IMR-90 (cell line): Measurements from ENCODE around the gene NPTN. TPM values are rescaled to one million over a fixed set of nuclear protein-coding genes. Genes with fewer than 3 reads are reported as not detected.
A peak's percentile ranks its signal among the peaks of the same experiment; 100 is the strongest.

ENCODE experiments used
- ATAC-seq: fragments of 200-7000 bp; cut with Tn5 transposase; 2 replicates; pipeline ENCODE4 v1.9.1; 2020; ENCODE audit warnings: low read depth, mild to moderate bottlenecking, moderate library complexity
- BruUV-seq: library from RNA; stranded (reverse); fragments of 400-500 nt; replicated peaks from 2 replicates; lab custom pipeline; 2021; lab: Mats Ljungman, UMichigan
- CTCF ChIA-PET: fragments of 300-600 bp; formaldehyde crosslinking; extraction: SDS; loops from one replicate; lab custom pipeline; 2021; ENCODE audit warnings: antibody characterized with exemption; lab: Yijun Ruan, JAX
- POLR2A ChIA-PET: fragments of 300-600 bp; sonication (Branson Sonifier 250); formaldehyde crosslinking; loops from one replicate; lab custom pipeline; 2022; ENCODE audit warnings: antibody characterized with exemption; ENCODE audit not compliant: unreplicated experiment; lab: Charles Lee
- DNase-seq: peaks from one replicate; pipeline ENCODE4 v3.0.0; 2013
- H2AFZ ChIP-seq: replicated peaks from 2 replicates; pipeline ENCODE3; 2013; ENCODE audit warnings: low read length, mild to moderate bottlenecking; ENCODE audit not compliant: poor library complexity
- H2AK5ac ChIP-seq: 2 replicates; pipeline ENCODE4 v1.6.1; 2013; ENCODE audit warnings: low read depth, low read length, inconsistent platforms
- H2AK9ac ChIP-seq: replicated peaks from 2 replicates; pipeline ENCODE3; 2013; ENCODE audit warnings: mild to moderate bottlenecking, low read depth, low read length, moderate library complexity; ENCODE audit not compliant: poor library complexity
- H2BK120ac ChIP-seq: 2 replicates; pipeline ENCODE4 v1.6.1; 2013; ENCODE audit warnings: low read depth, low read length, inconsistent platforms
- H2BK15ac ChIP-seq: 3 replicates; pipeline ENCODE4 v1.6.1; 2013; ENCODE audit warnings: low read depth, low read length, inconsistent platforms
- H2BK20ac ChIP-seq: 2 replicates; pipeline ENCODE4 v1.6.1; 2013; ENCODE audit warnings: low read depth, mild to moderate bottlenecking, inconsistent platforms, low read length, moderate library complexity
- H2BK5ac ChIP-seq: 2 replicates; pipeline ENCODE4 v1.6.1; 2013; ENCODE audit warnings: mild to moderate bottlenecking, low read depth, low read length, inconsistent platforms; ENCODE audit not compliant: poor library complexity, severe bottlenecking
- H3K14ac ChIP-seq: replicated peaks from 2 replicates; pipeline ENCODE4 v1.6.1; 2013; ENCODE audit warnings: low read depth, low read length, inconsistent platforms
- H3K18ac ChIP-seq: 2 replicates; pipeline ENCODE4 v1.6.1; 2013; ENCODE audit warnings: low read depth, low read length, control low read depth
- H3K23ac ChIP-seq: 2 replicates; pipeline ENCODE4 v1.6.1; 2013; ENCODE audit warnings: low read depth, low read length, inconsistent platforms
- H3K27ac ChIP-seq: 2 replicates; pipeline ENCODE4 v1.5.1; 2013; ENCODE audit warnings: mild to moderate bottlenecking, control low read depth, low read length; ENCODE audit not compliant: insufficient read depth
- H3K27me3 ChIP-seq: 2 replicates; pipeline ENCODE4 v1.6.1; 2013; ENCODE audit warnings: low read length; ENCODE audit not compliant: control insufficient read depth, insufficient read depth
- H3K36me3 ChIP-seq: 2 replicates; pipeline ENCODE4 v1.6.1; 2013; ENCODE audit warnings: low read length, mixed read lengths; ENCODE audit not compliant: control insufficient read depth, insufficient read depth
- H3K4ac ChIP-seq: 2 replicates; pipeline ENCODE4 v1.6.1; 2013; ENCODE audit warnings: low read depth, low read length, inconsistent platforms
- H3K4me1 ChIP-seq: 2 replicates; pipeline ENCODE4 v1.6.1; 2013; ENCODE audit warnings: low read length, mixed read lengths; ENCODE audit not compliant: control insufficient read depth, insufficient read depth
- H3K4me2 ChIP-seq: 2 replicates; pipeline ENCODE4 v1.6.1; 2013; ENCODE audit warnings: low read depth, mild to moderate bottlenecking, control low read depth, low read length, moderate library complexity
- H3K4me3 ChIP-seq: 2 replicates; pipeline ENCODE4 v1.5.1; 2013; ENCODE audit warnings: low read depth, mild to moderate bottlenecking, control low read depth, low read length, moderate library complexity; ENCODE audit not compliant: insufficient read depth
- H3K56ac ChIP-seq: 2 replicates; pipeline ENCODE4 v1.6.1; 2013; ENCODE audit warnings: low read length, inconsistent platforms; ENCODE audit not compliant: insufficient read depth; ENCODE audit errors: extremely low read depth
- H3K79me1 ChIP-seq, 2 experiments: 2 replicates each; pipeline ENCODE4 v1.6.1; 2013; ENCODE audit warnings: low read length in 2 of 2, inconsistent platforms in 1 of 2, low read depth in 1 of 2
- H3K9ac ChIP-seq: 2 replicates; pipeline ENCODE4 v1.6.1; 2013; ENCODE audit warnings: low read depth, low read length, control low read depth
- H3K9me1 ChIP-seq: 2 replicates; pipeline ENCODE4 v1.6.1; 2013; ENCODE audit warnings: low read length, inconsistent platforms; ENCODE audit not compliant: insufficient read depth
- H3K9me3 ChIP-seq: 2 replicates; pipeline ENCODE4 v1.6.1; 2013; ENCODE audit warnings: low read length; ENCODE audit not compliant: control insufficient read depth, insufficient read depth
- H4K20me1 ChIP-seq: 2 replicates; pipeline ENCODE4 v1.6.1; 2013; ENCODE audit warnings: low read length, inconsistent platforms; ENCODE audit not compliant: insufficient read depth
- H4K5ac ChIP-seq: 2 replicates; pipeline ENCODE4 v1.6.1; 2013; ENCODE audit warnings: mild to moderate bottlenecking, low read depth, low read length, control low read depth
- H4K8ac ChIP-seq, 2 experiments: 2 replicates each; pipeline ENCODE4 v1.6.1; 2013; ENCODE audit warnings: low read depth in 2 of 2, low read length in 2 of 2, control low read depth in 1 of 2, inconsistent platforms in 1 of 2
- H4K91ac ChIP-seq: 2 replicates; pipeline ENCODE4 v1.6.1; 2013; ENCODE audit warnings: low read depth, low read length, inconsistent platforms; ENCODE audit not compliant: insufficient read depth
- BHLHE40 ChIP-seq: fragments of 150-350 bp; IDR thresholded peaks from 2 replicates; pipeline ENCODE4 v1.6.1; 2016; ENCODE audit warnings: mild to moderate bottlenecking, low read depth, low read length
- CEBPB ChIP-seq: IDR thresholded peaks from 2 replicates; pipeline ENCODE4 v1.6.1; 2012; ENCODE audit warnings: low read depth, low read length, improper control_type of control experiment
- FOS ChIP-seq: fragments of 150-350 bp; IDR thresholded peaks from 2 replicates; pipeline ENCODE4 v1.6.1; 2016; ENCODE audit warnings: low read depth, low read length
- MAFK ChIP-seq: IDR thresholded peaks from 2 replicates; pipeline ENCODE4 v1.6.1; 2012; ENCODE audit warnings: low read depth, low read length, improper control_type of control experiment
- MAZ ChIP-seq: IDR thresholded peaks from 2 replicates; pipeline ENCODE4 v1.6.1; 2012; ENCODE audit warnings: low read depth, mild to moderate bottlenecking, low read length, improper control_type of control experiment, moderate library complexity, borderline replicate concordance
- MXI1 ChIP-seq: IDR thresholded peaks from 2 replicates; pipeline ENCODE4 v1.6.1; 2012; ENCODE audit warnings: low read depth, mild to moderate bottlenecking, low read length, moderate library complexity, borderline replicate concordance
- NFE2L2 ChIP-seq: fragments of 150-350 bp; IDR thresholded peaks from 2 replicates; pipeline ENCODE4 v1.6.1; 2016; ENCODE audit warnings: low read depth, mild to moderate bottlenecking, low read length
- POLR2A ChIP-seq: IDR thresholded peaks from 2 replicates; pipeline ENCODE4 v1.6.1; 2012; ENCODE audit warnings: mild to moderate bottlenecking, low read depth, low read length
- RAD21 ChIP-seq: IDR thresholded peaks from 2 replicates; pipeline ENCODE4 v1.6.1; 2012; ENCODE audit warnings: low read length, improper control_type of control experiment
- RFX5 ChIP-seq: IDR thresholded peaks from 2 replicates; pipeline ENCODE4 v1.8.0; 2012; ENCODE audit warnings: low read depth, mild to moderate bottlenecking, low read length, moderate library complexity
- SMC3 ChIP-seq: fragments of 150-350 bp; IDR thresholded peaks from 2 replicates; pipeline ENCODE4 v1.6.1; 2016; ENCODE audit warnings: low read depth, mild to moderate bottlenecking, antibody characterized with exemption, low read length, moderate library complexity
- WGBS, 2 experiments: methylation state at CpG; one replicate each; pipeline versions ENCODE4 v1.1.5 to v1.1.7; 2013; ENCODE audit warnings: missing lambda C conversion rate in 2 of 2; ENCODE audit not compliant: insufficient read length in 1 of 2; ENCODE audit errors: extremely low coverage in 2 of 2; 5-methylcytosine and 5-hydroxymethylcytosine counted together
- dilution Hi-C: fragments of 300-500 bp; cut with HindIII; formaldehyde crosslinking; loops from one replicate; pipeline ENCODE4 v1.14.3; 2018; ENCODE audit warnings: low sequenced_read_pairs; ENCODE audit not compliant: unreplicated experiment
- in situ Hi-C: fragments of 300-500 bp; cut with MboI; formaldehyde crosslinking; loops from 3 replicates; pipeline ENCODE4 v1.14.3; 2019; ENCODE audit warnings: low sequenced_read_pairs, inconsistent platforms, mixed read lengths
- intact Hi-C: fragments of 100-400 bp; cut with micrococcal nuclease; formaldehyde crosslinking; loops from 2 replicates; pipeline ENCODE4 v1.10.0; 2022
- polyA plus RNA-seq, 3 experiments: library from polyadenylated mRNA; depleted of rRNA; stranded (reverse); fragments of >200 nt; gene quantifications; 2 replicates each; pipeline ENCODE4 v1.2.3, GENCODE V29; 2012; ENCODE audit warnings: low replicate concordance in 1 of 3
- total RNA-seq: library from RNA; depleted of rRNA; stranded (reverse); fragments of >200 nt; gene quantifications from 2 replicates; pipeline ENCODE4 v1.2.3, GENCODE V29; 2012
- TF ChIP-seq, protein P1 (sequence below): fragments of 150-350 bp; IDR thresholded peaks from 2 replicates; pipeline ENCODE4 v1.6.1; 2016; ENCODE audit warnings: low read depth, mild to moderate bottlenecking, low read length, moderate library complexity, borderline replicate concordance
- TF ChIP-seq, protein P2 (sequence below): conservative IDR thresholded peaks from 2 replicates; pipeline ENCODE4 v1.5.1; 2012; ENCODE audit warnings: mild to moderate bottlenecking, low read depth, low read length, improper control_type of control experiment

Gene NPTN
- total and polyA plus RNA-seq, 2 of the 4 experiments (the other 2 are of a cell fraction): 171 to 329 TPM

DNA sequence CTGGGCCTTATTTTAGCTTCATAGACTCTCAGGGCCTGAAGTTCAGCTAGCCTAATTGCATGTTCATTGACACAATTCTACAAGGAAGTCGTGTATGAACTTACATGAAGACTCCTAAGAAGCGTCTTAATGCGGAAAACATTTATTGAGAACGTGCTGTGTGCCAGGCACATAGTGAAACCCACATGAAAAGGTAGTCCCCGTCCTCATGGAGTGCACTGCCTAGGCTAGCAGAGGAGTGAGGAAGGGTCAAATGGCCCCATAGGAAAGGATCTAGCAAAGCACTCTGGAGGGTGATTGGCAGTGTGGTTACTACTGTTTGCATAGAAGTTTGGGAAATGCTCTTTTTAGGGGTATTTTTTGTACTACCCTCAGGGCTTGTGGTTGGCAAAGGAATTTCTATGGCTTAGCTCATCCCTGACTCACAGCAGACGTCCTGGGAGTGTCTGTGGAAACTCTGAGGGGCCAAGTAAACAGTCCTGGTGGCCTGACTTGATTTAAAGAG is 854 bp upstream of the NPTN start (continued):
- no peak for TF ChIP-seq RFX5

DNA sequence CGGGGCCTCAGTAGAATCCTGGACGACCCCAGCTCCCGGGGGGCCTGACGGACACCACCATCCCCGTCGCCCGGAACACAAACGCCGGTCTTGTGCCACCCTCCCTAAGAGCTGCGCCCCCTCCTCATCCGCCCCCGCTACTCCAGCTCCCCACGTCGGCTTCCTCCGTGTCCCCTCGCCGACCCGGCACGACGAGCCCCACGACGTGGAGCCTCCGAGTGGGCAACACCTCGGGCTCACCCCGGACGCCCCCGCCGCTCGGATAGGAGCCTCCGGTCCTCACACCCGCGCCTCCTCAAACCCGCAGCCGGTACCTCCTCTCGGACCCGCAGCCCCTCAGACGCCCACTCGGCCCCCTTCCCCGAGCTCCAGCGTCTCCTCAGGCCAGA is 525 bp downstream of the NPTN start:
- peak overlapping the region; percentile 93 for H3K14ac ChIP-seq
- 0% methylated on average over 24 of the region's 40 CpGs; no CpG with 5 or more reads in 1 of the 2 experiments for WGBS, 2 experiments
- H3K56ac ChIP-seq: peak overlapping the region; percentile 63
- intact Hi-C loops: loop anchor here (2.0 kb wide), 1 partner anchor 34 kb away; no protein-coding TSS in a partner anchor
- H2AK9ac ChIP-seq: peak overlapping the region; percentile 21
- H3K4me2 ChIP-seq: peak overlapping the region; percentile 97
- no peak overlapping the region for H2BK120ac ChIP-seq
- peak overlapping the region; percentile 92; the same call in 1 of the 2 replicates for H3K23ac ChIP-seq
- H3K4ac ChIP-seq: peak overlapping the region; percentile 82
- peak overlapping the region; percentile 85; the same call in 1 of the 2 replicates for H2AK5ac ChIP-seq
- DNase-seq: no peak
- H2BK20ac ChIP-seq: no peak overlapping the region
- in situ Hi-C loops: loop anchor here (5.0 kb wide), 1 partner anchor 60 kb away; no protein-coding TSS in a partner anchor
- no peaks in the 10 kb centered on the region for H3K27me3 ChIP-seq
- peaks cover 48% of the 10 kb centered on the region for H4K20me1 ChIP-seq
- H3K79me1 ChIP-seq: peaks cover 7 to 54% of the 10 kb centered on the region in 2 experiments; a peak in 2 of 4 replicates
- peak; percentile 1 for ATAC-seq
- POLR2A ChIA-PET: interaction anchor here (0.6 kb wide), 2 partner anchors 23 to 294 kb away, joined by 3 read pairs; no protein-coding TSS in a partner anchor
- H4K5ac ChIP-seq: no peak overlapping the region
- H3K9me1 ChIP-seq: peaks cover 9% of the 10 kb centered on the region
- CTCF ChIA-PET: interaction anchor here (0.6 to 3.9 kb wide), 4 partner anchors 21 to 72 kb away, joined by 3 to 13 read pairs (median 4); no protein-coding TSS in a partner anchor
- H3K9me3 ChIP-seq: no peaks in the 10 kb centered on the region
- H4K91ac ChIP-seq: peak overlapping the region; percentile 25; the same call in 1 of the 2 replicates
- peak overlapping the region; percentile 3; the same call in 1 of the 2 replicates for H3K18ac ChIP-seq
- H3K4me1 ChIP-seq: peaks cover 15% of the 10 kb centered on the region
- peak overlapping the region; percentile 18 for H2AFZ ChIP-seq
- dilution Hi-C loops: no loop called here
- peak overlapping the region; percentile 64 for H3K4me3 ChIP-seq
- peak overlapping the region in 1 of 2 experiments; percentile 6; a peak in 1 of 4 replicates for H4K8ac ChIP-seq
- peak overlapping the region; percentile 97 for H3K9ac ChIP-seq
- no TSS peak for BruUV-seq
- no peak overlapping the region for H2BK15ac ChIP-seq
- H3K27ac ChIP-seq: peak overlapping the region; percentile 95
- peak overlapping the region; percentile 83 for H2BK5ac ChIP-seq
- no peaks in the 10 kb centered on the region for H3K36me3 ChIP-seq
- no peak for TF ChIP-seq FOS
- no peak for TF ChIP-seq MXI1
- no peak; the same call in 1 of the 2 replicates for TF ChIP-seq MAZ
- TF ChIP-seq BHLHE40: no peak
- no peak for TF ChIP-seq NFE2L2
- TF ChIP-seq CEBPB: no peak
- TF ChIP-seq POLR2A: no peak
- TF ChIP-seq, protein P1, sequence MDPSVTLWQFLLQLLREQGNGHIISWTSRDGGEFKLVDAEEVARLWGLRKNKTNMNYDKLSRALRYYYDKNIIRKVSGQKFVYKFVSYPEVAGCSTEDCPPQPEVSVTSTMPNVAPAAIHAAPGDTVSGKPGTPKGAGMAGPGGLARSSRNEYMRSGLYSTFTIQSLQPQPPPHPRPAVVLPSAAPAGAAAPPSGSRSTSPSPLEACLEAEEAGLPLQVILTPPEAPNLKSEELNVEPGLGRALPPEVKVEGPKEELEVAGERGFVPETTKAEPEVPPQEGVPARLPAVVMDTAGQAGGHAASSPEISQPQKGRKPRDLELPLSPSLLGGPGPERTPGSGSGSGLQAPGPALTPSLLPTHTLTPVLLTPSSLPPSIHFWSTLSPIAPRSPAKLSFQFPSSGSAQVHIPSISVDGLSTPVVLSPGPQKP: no peak
- no peak for TF ChIP-seq RAD21
- TF ChIP-seq SMC3: no peak
- TF ChIP-seq, protein P2, sequence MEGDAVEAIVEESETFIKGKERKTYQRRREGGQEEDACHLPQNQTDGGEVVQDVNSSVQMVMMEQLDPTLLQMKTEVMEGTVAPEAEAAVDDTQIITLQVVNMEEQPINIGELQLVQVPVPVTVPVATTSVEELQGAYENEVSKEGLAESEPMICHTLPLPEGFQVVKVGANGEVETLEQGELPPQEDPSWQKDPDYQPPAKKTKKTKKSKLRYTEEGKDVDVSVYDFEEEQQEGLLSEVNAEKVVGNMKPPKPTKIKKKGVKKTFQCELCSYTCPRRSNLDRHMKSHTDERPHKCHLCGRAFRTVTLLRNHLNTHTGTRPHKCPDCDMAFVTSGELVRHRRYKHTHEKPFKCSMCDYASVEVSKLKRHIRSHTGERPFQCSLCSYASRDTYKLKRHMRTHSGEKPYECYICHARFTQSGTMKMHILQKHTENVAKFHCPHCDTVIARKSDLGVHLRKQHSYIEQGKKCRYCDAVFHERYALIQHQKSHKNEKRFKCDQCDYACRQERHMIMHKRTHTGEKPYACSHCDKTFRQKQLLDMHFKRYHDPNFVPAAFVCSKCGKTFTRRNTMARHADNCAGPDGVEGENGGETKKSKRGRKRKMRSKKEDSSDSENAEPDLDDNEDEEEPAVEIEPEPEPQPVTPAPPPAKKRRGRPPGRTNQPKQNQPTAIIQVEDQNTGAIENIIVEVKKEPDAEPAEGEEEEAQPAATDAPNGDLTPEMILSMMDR: no peak
- TF ChIP-seq MAFK: no peak
